K562 (cell line): Measurements from ENCODE around the gene CD48. TPM values are rescaled to one million over a fixed set of nuclear protein-coding genes. Genes with fewer than 3 reads are reported as not detected.

ENCODE experiments used
- ATAC-seq: fragments of 200-7000 bp; cut with Tn5 transposase; 3 replicates; pipeline ENCODE4 v1.9.1; 2020; ENCODE audit warnings: moderate library complexity
- BruUV-seq: library from RNA; stranded (reverse); fragments of 400-500 nt; replicated peaks from 2 replicates; lab custom pipeline; 2021; lab: Mats Ljungman, UMichigan
- CTCF ChIA-PET: fragments of 300-600 bp; formaldehyde crosslinking; extraction: SDS; loops from one replicate; lab custom pipeline; 2021; ENCODE audit warnings: low intra/inter-chr PET ratio; lab: Yijun Ruan, JAX
- POLR2A ChIA-PET: fragments of 300-600, 350-650 bp; sonication (Branson Sonifier 250); formaldehyde crosslinking; extraction: SDS; loops from one replicate; lab custom pipeline; 2021; ENCODE audit warnings: antibody characterized with exemption, inconsistent platforms; lab: Yijun Ruan, JAX
- DNase-seq, 4 experiments: peaks; one replicate each; pipeline versions ENCODE4 v3.0.0 to v3.0.0-alpha.2; 2011 to 2018; ENCODE audit warnings: low spot score in 3 of 4, mixed read lengths in 3 of 4; ENCODE audit errors: extremely low read depth in 1 of 4
- FAIRE-seq: peaks from 2 replicates; lab custom pipeline; 2011; peaks lifted over from hg19 to GRCh38; lab: Jason Lieb, UNC
- H2AFZ ChIP-seq: 2 replicates; pipeline ENCODE4 v1.6.0; 2011; ENCODE audit warnings: low read depth, low read length, control low read depth, inconsistent platforms
- H3K27ac ChIP-seq: fragments of 200-600 bp; 3 replicates; pipeline ENCODE4 v1.8.0; 2011; ENCODE audit warnings: low read depth, mild to moderate bottlenecking, control low read depth, inconsistent platforms, low read length, moderate library complexity, mixed read lengths; ENCODE audit errors: extremely low read depth
- H3K27me3 ChIP-seq, 2 experiments: fragments of 300-600 bp in 1 of 2; 2 replicates in 1 of 2; 3 replicates in 1 of 2; pipeline versions ENCODE4 v1.6.0 to v1.8.0; 2011; ENCODE audit warnings: inconsistent platforms in 2 of 2, low read length in 2 of 2, mild to moderate bottlenecking in 1 of 2, mixed read lengths in 1 of 2, moderate library complexity in 1 of 2; ENCODE audit not compliant: control insufficient read depth in 2 of 2, insufficient read depth in 2 of 2
- H3K36me3 ChIP-seq: fragments of 300-600 bp; 3 replicates; pipeline ENCODE4 v1.8.0; 2011; ENCODE audit warnings: mild to moderate bottlenecking, low read length, inconsistent platforms; ENCODE audit not compliant: control insufficient read depth, insufficient read depth
- H3K4me1 ChIP-seq, 2 experiments: fragments of 200-600 bp in 1 of 2; replicated peaks in 1 of 2; 2 replicates in 1 of 2; 3 replicates in 1 of 2; pipeline versions ENCODE4 v1.5.1 to v1.8.0; 2011; ENCODE audit warnings: inconsistent platforms in 2 of 2, low read length in 2 of 2, mild to moderate bottlenecking in 1 of 2, mixed read lengths in 1 of 2, moderate library complexity in 1 of 2; ENCODE audit not compliant: control insufficient read depth in 2 of 2, insufficient read depth in 2 of 2
- H3K4me2 ChIP-seq: 2 replicates; pipeline ENCODE4 v1.6.1; 2011; ENCODE audit warnings: low read length, control low read depth, inconsistent platforms, mixed read lengths; ENCODE audit not compliant: insufficient read depth
- H3K4me3 ChIP-seq: fragments of 200-600 bp; sonication (generic), shearing (Covaris generic); 2 replicates; pipeline ENCODE4 v1.5.1; 2016; ENCODE audit warnings: control low read depth, inconsistent platforms
- H3K79me2 ChIP-seq: fragments of 200-600 bp; 3 replicates; pipeline ENCODE4 v1.8.0; 2011; ENCODE audit warnings: low read length, inconsistent platforms; ENCODE audit not compliant: control insufficient read depth, insufficient read depth
- H3K9ac ChIP-seq, 2 experiments: 2 replicates each; pipeline versions ENCODE4 v1.6.0 to v1.6.1; 2011; ENCODE audit warnings: low read depth in 2 of 2, low read length in 2 of 2, control low read depth in 1 of 2, inconsistent platforms in 1 of 2, mild to moderate bottlenecking in 1 of 2, mixed read lengths in 1 of 2; ENCODE audit not compliant: insufficient read depth in 1 of 2
- H3K9me1 ChIP-seq: one replicate; pipeline ENCODE4 v1.6.0; 2011; ENCODE audit warnings: inconsistent platforms, mild to moderate bottlenecking, low read length, moderate library complexity; ENCODE audit not compliant: control insufficient read depth, insufficient read depth
- H3K9me3 ChIP-seq: replicated peaks from 2 replicates; pipeline ENCODE4 v1.5.1; 2011; ENCODE audit warnings: low read depth, low read length, inconsistent platforms; ENCODE audit not compliant: control insufficient read depth, insufficient read depth
- H4K20me1 ChIP-seq: replicated peaks from 2 replicates; pipeline ENCODE4 v1.6.1; 2011; ENCODE audit warnings: low read length, inconsistent platforms, mixed read lengths; ENCODE audit not compliant: control insufficient read depth, insufficient read depth
- BMI1 ChIP-seq: fragments of 150-350 bp; IDR thresholded peaks from 2 replicates; pipeline ENCODE4 v1.6.1; 2014; ENCODE audit warnings: low read length
- CEBPG ChIP-seq, 3 experiments: fragments of 200-800 bp in 1 of 3; sonication (Bioruptor generic) in 1 of 3; sonication (generic) in 1 of 3; formaldehyde crosslinking in 1 of 3; IDR thresholded peaks in 2 of 3; conservative IDR thresholded peaks in 1 of 3; 2 replicates each; pipeline versions ENCODE4 v1.6.1 to v1.8.0; 2016 to 2022; ENCODE audit warnings: missing compliant biosample characterization in 2 of 3, missing genetic modification characterization in 2 of 3, mild to moderate bottlenecking in 1 of 3, missing genetic modification reagents in 1 of 3
- CHD1 ChIP-seq: fragments of 200-600 bp; sonication (generic); IDR thresholded peaks from one replicate; pipeline ENCODE4 v1.6.1; 2012; ENCODE audit warnings: mild to moderate bottlenecking, moderate library complexity, low read length, inconsistent platforms
- ELF1 ChIP-seq: fragments of 200-800 bp; sonication (Bioruptor generic); IDR thresholded peaks from 2 replicates; pipeline ENCODE4 v1.6.1; 2016; ENCODE audit warnings: missing genetic modification characterization, missing compliant biosample characterization
- FOSL1 ChIP-seq: fragments of 200-800 bp; sonication (Bioruptor generic); conservative IDR thresholded peaks from 2 replicates; pipeline ENCODE4 v1.6.1; 2016; ENCODE audit warnings: missing genetic modification characterization, missing compliant biosample characterization
- HNRNPK ChIP-seq: fragments of 200-400 bp; formaldehyde crosslinking; IDR thresholded peaks from one replicate; pipeline ENCODE4 v1.6.1; 2018; ENCODE audit warnings: mild to moderate bottlenecking, low read depth, low read length; ENCODE audit not compliant: poor library complexity, severe bottlenecking
- PKNOX1 ChIP-seq: fragments of 450-650 bp; IDR thresholded peaks from 2 replicates; pipeline ENCODE4 v1.6.1; 2016
- RFX1 ChIP-seq: fragments of 450-650 bp; IDR thresholded peaks from 2 replicates; pipeline ENCODE4 v1.6.1; 2016; ENCODE audit warnings: mild to moderate bottlenecking, moderate library complexity
- SMARCA4 ChIP-seq: fragments of 450-650 bp; IDR thresholded peaks from 2 replicates; pipeline ENCODE4 v1.6.1; 2016
- ZNF655 ChIP-seq: fragments of 250-450 bp; sonication (Bioruptor Pico); IDR thresholded peaks from 2 replicates; pipeline ENCODE4 v1.5.0; 2021
- WGBS: fragments of 100-300 bp; shearing (Covaris generic); methylation state at CpG from one replicate; pipeline ENCODE4 v1.1.6; 2016; ENCODE audit warnings: low coverage, mixed read lengths; ENCODE audit not compliant: insufficient coverage; ENCODE audit errors: missing lambda C conversion rate; 5-methylcytosine and 5-hydroxymethylcytosine counted together
- in situ Hi-C: fragments of 300-500 bp; cut with MboI; formaldehyde crosslinking; loops from 4 replicates; pipeline ENCODE4 v1.15.0; 2018; ENCODE audit warnings: inconsistent platforms, mixed read lengths
- intact Hi-C: fragments of 100-400 bp; cut with micrococcal nuclease; formaldehyde crosslinking; loops from 2 replicates; pipeline ENCODE4 v1.14.2; 2022
- polyA plus RNA-seq, 8 experiments: library from polyadenylated mRNA; depleted of rRNA in 4 of 8; stranded (reverse) in 5 of 8; unstranded in 3 of 8; fragments of >200 nt; fragmentation: Nextera tagmentation in 2 of 8; fragmentation: Illumina TruSeq in 1 of 8; extraction: Ambion mirVana in 2 of 8; extraction: Trizol in 1 of 8; gene quantifications; 2 replicates each; pipeline versions ENCODE4 v1.2.1 to v1.2.3, GENCODE V29; 2011 to 2014; ENCODE audit warnings: inconsistent platforms in 1 of 8, missing spikeins in 1 of 8
- total RNA-seq, 7 experiments: library from RNA; depleted of rRNA in 6 of 7; stranded (reverse); fragments of >200 nt in 6 of 7; fragmentation: Illumina TruSeq in 2 of 7; extraction: Trizol in 2 of 7; gene quantifications; 2 replicates each; pipeline versions ENCODE4 v1.2.1 to v1.2.3, GENCODE V29; 2011 to 2021; ENCODE audit warnings: low replicate concordance in 1 of 7
- TF ChIP-seq, protein P1 (sequence below): fragments of 450-650 bp; conservative IDR thresholded peaks from 2 replicates; pipeline ENCODE4 v1.6.1; 2016; ENCODE audit warnings: missing genetic modification characterization, low read depth, mild to moderate bottlenecking, control low read depth, missing compliant biosample characterization

Gene CD48
- total and polyA plus RNA-seq, 9 of the 15 experiments (the other 6 are each of a cell fraction or from before 2014, with no cell fraction given) = 0.10 to 0.42 (median 0.29) TPM; not detected in 3

GRCh38 chr1:160658814-160659193, 52.8 kb downstream of the CD48 start:
- no peak overlapping the region for H3K4me3 ChIP-seq
- intact Hi-C loops = no loop called here
- 55% methylated on average over 2 of the region's 2 CpGs for WGBS
- TF ChIP-seq HNRNPK (no peak), BMI1 (peak; percentile 56; the same call in 1 of the 2 replicates), RFX1 (peak; percentile 88), FOSL1 (tag) (0 out of 2 replicates have a peak, but pooled peaks have one; percentile 4), CEBPG (CRISPR knock-in tag; IDR thresholded peaks at IDR 0.05) (peak; percentile 0; the same call in 1 of the 2 replicates), CEBPG (tag; conservative IDR thresholded peaks at IDR 0.05 in 1 of 2, IDR thresholded peaks at IDR 0.05 in 1 of 2) (no peak), ZNF655 (CRISPR knock-in tag) (no peak), PKNOX1 (peak; percentile 63), ELF1 (tag) (peak; percentile 58; the same call in 1 of the 2 replicates), SMARCA4 (no peak), CHD1 (no peak)
- TF ChIP-seq, protein P1, sequence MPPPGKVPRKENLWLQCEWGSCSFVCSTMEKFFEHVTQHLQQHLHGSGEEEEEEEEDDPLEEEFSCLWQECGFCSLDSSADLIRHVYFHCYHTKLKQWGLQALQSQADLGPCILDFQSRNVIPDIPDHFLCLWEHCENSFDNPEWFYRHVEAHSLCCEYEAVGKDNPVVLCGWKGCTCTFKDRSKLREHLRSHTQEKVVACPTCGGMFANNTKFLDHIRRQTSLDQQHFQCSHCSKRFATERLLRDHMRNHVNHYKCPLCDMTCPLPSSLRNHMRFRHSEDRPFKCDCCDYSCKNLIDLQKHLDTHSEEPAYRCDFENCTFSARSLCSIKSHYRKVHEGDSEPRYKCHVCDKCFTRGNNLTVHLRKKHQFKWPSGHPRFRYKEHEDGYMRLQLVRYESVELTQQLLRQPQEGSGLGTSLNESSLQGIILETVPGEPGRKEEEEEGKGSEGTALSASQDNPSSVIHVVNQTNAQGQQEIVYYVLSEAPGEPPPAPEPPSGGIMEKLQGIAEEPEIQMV (tag) = peak; percentile 82
- peak; percentile 56 for ATAC-seq
- BruUV-seq = no TSS peak
- DNase-seq = peak in 1 of 4 experiments; percentile 20
- FAIRE-seq = peak; percentile 23
- H3K9me3 ChIP-seq = no peaks in the 10 kb centered on the region
- in situ Hi-C loops = no loop called here
- H3K79me2 ChIP-seq = no peaks in the 10 kb centered on the region
- H3K9me1 ChIP-seq = no peaks in the 10 kb centered on the region
- H3K9ac ChIP-seq = 0 out of 4 replicates have a peak overlapping the region, but pooled peaks of 1 of the 2 experiments have one; percentile 11
- H3K4me1 ChIP-seq = peaks cover 0 to 15% of the 10 kb centered on the region in 2 experiments; a peak in 4 of 5 replicates
- POLR2A ChIA-PET = interaction anchor here (1.3 kb wide), 1 partner anchor 19 kb away, joined by 3 read pairs; no protein-coding TSS in a partner anchor
- H3K27me3 ChIP-seq = no peaks in the 10 kb centered on the region
- CTCF ChIA-PET = no interaction called here
- no peaks in the 10 kb centered on the region for H3K36me3 ChIP-seq
- H2AFZ ChIP-seq = peak overlapping the region; percentile 71
- H3K27ac ChIP-seq = peak overlapping the region; percentile 58; the same call in 1 of the 3 replicates
- no peak overlapping the region for H3K4me2 ChIP-seq
- H4K20me1 ChIP-seq = no peaks in the 10 kb centered on the region
